NCI-H1092 treated with DMSO at 0.1 percent for 48 hours (cell line): ENCODE data around the gene AKAP6.

Source experiments
- DNase-seq: peaks from one replicate; lab custom pipeline; 2025; lab: John Stamatoyannopoulos, UW

AKAP6 gene

DNA sequence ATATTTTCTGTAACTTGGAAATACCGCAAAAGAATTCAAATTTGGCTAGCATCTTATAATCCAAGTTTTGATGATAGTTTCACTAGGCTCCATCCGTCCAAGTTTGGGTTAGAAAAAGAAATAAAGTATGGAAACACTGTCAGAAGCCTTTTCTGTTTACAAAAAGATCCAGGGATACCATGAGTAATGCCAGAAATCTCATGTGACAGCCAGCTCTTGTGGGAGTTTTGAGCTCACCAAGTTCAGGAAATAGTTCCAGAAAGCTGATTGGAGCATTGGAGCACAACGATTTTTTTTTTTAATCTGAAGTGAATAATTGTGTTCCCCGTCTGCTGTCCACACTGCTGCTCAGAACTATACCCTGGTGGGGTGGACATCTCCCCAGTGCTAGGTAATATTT lies 379.9 kb downstream of the AKAP6 start:
- no peak for DNase-seq

- DNase-seq = no peak
These were observed 381.2 kb downstream of the AKAP6 start for GRCh38 chr14:32710231-32710671.

DNA sequence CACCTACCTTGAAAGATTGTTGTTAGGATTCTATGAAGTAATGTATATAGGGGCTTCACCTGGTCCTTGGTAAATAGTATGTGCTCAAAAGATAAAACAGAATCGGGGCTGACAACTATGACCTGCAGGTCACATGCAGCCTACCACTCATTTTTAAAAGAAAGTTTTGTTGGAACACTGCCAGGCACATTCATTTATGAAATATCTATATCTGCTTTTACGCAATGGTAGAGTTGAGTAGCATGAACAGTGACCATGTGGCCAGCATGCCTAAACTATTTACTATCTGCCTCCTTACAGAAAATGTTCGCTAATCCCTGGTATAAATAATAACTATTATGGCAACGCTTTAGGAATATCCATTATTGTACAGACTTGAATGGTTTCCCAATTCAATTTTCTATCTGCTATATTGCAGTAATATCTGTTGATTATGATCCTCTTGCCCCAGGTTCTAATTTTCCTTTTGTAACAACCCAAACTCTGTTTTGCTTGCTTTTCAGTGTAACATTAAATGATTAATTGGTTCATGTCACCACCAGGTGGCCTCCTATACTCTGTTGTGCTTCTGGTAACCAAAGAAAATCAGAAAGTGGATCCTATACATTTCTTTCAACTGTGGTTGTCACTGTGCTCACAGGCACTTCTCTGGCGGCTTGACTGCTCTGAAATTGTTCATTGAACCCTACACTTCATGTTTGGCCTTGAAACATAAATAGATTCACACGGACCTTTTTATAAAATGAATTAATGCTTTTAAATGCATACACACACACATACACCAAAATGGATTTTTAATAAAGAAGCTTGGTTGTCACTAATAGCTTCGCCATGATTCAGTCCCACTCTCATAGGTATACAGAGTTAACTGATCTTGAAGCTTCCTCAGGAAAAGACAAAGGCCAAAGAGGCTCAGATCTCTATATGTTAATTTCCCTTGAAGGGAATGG lies 381.9 kb downstream of the AKAP6 start:
- DNase-seq = peak; percentile 79

GRCh38 chr14:32713856-32714255 lies 384.8 kb downstream of the AKAP6 start:
- no peak for DNase-seq

DNA sequence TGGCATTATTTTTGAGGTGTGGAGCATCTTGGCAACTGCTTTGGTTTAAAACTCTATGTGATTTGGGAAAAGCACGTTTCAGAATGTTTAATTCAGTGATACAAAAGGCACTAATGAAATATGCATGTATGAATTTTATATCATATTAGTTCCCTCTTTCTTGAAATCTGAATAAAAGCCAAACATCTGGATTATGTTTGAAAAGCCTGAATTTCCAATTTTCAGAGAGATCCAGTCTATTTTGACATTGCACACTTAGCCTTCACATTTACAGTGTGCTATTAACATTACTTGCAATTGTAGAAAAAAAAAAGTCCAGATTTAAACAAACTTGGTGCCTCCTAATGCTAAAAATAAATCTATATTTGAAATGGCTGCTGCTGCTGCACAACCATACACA lies 390.5 kb downstream of the AKAP6 start:
- DNase-seq = no peak

DNA sequence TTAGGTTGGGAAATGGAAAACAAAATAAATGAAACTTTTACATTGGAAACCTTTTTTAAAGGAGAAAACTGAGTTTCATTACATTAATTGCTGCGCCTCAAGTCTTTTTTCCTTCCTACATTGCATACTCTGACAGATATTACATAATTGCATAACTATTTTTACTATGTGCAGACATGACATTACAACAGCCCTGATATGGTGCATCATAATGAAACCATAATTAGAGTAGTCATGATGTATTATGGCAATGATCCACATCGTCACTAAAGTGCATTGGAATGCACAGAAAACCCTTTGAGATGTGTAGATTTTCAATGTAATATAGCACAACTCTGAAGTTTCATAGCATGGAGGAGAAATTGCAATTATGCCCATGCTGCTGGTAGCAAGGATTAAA lies 391.8 kb downstream of the AKAP6 start:
- no peak for DNase-seq

- no peak for DNase-seq
These were observed 393.6 kb downstream of the AKAP6 start for GRCh38 chr14:32722631-32723183.

DNA sequence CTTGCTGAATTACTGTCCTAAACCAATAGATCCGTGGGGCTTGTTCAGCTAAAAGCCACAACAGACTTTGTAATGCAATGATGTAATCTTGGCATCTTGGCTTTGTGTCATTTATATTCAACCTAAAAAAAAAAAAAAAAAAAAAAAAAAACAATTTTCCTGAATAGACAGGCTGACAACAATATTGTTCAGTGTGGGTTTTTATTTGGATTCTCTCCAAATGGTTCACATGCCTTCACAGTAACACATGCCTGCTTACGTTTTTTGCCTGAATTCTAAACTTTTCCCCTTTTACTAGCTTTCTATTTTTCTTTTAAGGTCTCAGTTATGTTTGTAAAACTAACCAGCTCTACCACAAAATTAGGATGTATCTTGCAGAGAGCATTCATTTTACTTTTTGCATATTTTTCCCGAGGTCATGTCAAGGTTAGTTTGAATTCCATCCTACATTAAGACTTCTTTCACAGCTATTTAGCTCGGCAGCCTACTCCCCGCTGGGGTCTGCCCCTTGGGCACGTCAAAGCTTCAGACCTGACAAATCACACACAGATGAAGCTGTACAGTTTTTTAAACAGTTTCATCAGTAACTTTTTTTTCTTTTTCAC lies 395.9 kb downstream of the AKAP6 start:
- DNase-seq = no peak

DNA sequence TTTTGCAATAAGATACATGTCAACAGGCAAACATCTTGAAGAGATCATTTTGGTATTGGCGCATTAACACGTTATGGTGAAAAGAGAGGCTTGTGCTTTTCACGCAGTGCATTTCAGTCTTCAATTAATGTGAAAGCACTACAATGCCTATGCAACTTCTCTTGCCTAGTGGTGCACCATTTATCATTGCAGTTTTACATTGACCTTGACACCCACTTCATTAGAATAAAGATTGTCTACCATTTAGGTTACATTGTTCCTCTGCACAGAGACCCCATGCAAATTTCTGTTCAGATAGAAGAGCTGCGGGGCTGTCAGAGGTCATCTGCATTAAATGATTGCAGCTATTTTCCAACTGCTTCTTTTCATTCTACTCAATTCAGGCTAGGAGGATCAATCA lies 397.4 kb downstream of the AKAP6 start:
- DNase-seq = no peak

DNA sequence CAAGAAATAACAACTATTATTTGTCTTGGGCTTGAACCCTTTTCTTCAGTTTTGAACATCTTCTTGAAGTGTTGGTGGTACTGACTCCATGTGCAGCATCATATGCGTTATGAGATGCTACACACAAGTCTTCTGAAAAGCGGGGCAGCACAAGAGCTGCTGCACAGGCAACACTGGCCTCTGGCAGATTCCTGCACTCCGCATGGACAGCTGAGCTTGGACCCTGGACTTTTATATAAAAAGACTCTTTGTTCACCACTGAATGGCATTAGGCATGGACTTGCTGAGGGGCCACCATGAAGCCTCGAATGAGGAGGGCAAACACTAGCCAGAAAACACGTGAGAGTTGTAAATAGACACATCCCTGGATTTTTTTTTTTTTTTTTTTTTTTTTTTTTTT lies 398.7 kb downstream of the AKAP6 start:
- DNase-seq = no peak

DNA sequence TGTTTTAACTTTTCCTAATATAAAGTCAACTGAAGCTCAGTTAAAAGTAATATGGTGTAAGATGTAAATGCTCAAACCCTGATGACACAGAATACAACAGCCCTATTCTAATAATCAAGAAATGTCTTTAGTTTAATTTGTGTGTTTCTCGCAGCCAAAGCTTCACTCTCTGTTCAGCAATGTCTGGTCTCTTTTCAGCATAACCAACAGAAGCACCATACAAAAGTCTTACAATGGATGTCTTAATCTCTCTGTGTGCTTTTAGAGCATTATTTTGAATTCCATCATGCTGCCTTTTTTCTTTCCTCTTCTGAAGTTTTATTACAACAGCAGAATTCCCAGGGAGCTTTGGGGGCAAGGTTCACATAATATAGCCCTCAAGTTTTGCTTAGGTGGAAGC lies 399.4 kb downstream of the AKAP6 start:
- DNase-seq = no peak

DNA sequence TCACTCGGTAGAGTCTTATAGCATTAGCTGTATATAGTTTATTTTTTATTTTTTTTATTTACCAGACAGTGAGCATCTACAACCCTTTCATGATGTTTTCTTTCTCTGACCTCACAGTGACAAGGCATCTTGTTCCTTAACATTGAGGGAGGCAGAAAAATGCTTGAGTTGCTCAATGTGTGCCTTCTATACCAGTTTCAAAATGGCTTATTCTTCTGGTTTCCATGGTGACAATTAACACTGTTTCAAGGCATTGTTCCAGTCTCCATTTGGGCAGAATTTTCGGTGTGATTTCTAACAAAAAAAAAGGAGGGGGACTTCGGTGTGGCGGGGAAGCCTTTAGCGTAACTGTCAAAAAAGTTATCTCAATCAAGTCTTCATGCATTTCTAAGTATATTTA lies 399.9 kb downstream of the AKAP6 start:
- no peak for DNase-seq

GRCh38 chr14:32731249-32731648 lies 402.2 kb downstream of the AKAP6 start:
- DNase-seq = no peak

GRCh38 chr14:32733015-32733414 lies 403.9 kb downstream of the AKAP6 start:
- DNase-seq = no peak

GRCh38 chr14:32734261-32734660 lies 405.2 kb downstream of the AKAP6 start:
- no peak for DNase-seq

- DNase-seq = no peak
These were observed 408.5 kb downstream of the AKAP6 start for GRCh38 chr14:32737621-32738020.

GRCh38 chr14:32738206-32738871 lies 409.2 kb downstream of the AKAP6 start:
- DNase-seq = no peak

DNA sequence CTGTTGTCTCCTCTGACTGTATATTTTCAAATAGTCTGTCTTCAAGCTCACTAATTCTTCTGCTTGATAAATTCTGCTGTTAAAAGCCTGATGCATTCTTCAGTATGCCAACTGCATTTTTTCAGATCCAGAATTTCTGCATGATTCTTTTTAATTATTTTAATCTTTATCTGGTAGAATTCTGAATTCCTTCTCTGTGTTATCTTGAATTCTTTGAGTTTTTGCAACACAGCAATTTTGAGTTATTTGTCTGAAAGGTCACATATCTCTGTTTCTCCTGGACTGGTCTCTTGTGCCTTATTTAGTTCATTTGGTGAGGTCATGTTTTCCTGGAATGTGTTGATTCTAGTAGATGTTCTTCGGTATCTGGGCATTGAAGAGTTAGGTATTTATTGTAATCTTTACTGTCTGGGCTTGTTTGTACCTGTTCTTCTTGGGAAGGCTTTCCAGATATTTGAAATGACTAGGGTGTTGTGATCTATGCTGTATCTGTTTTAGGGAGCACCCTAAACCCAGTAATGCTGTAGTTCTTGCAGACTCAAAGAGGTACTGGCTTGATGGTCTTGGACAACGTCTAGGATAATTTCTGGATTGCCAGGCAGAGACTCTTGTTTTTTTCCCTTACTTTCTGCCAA lies 415.8 kb downstream of the AKAP6 start:
- no peak for DNase-seq

- no peak for DNase-seq
These were observed 425.1 kb downstream of the AKAP6 start for GRCh38 chr14:32754209-32754608.

DNA sequence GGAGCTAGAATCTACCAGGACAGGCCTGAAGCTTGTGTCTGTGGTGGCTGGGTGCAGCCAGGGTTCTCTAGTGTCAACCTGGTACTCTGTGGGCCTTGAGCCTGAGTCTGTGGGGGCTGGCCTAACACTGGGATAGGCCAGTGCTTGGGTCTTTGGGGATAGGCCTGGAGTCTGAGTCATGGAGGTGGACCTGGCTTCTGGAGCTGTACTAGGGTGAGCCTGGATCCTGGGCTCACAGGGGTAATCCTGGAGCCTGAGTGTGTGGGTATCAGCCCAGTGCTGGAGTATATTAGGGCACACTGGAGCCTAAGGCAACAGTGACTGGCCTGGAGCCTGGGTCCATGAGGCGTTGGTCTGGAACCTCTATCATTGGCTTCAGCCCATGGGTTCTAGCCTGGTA lies 427.1 kb downstream of the AKAP6 start:
- DNase-seq = no peak

DNA sequence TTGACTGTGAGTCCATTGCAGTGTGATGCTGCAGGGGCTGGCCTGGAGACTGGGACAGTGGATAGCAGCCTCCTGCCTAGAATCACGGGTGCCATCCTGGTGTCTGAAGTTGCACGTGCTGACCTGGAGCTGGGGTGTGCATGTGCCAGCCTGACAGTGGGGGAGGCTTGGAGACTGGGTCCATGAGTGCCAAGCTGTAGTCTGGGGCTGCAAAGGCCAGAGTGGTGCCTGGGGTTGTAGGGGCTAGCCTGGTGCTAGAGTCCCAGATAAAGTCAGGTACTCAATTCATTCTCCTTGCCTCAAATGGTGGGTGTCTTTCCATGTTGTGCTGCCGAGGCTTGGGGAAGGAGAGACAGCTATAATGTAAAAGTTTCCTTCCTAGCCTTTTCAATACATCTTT lies 427.7 kb downstream of the AKAP6 start:
- no peak for DNase-seq

DNA sequence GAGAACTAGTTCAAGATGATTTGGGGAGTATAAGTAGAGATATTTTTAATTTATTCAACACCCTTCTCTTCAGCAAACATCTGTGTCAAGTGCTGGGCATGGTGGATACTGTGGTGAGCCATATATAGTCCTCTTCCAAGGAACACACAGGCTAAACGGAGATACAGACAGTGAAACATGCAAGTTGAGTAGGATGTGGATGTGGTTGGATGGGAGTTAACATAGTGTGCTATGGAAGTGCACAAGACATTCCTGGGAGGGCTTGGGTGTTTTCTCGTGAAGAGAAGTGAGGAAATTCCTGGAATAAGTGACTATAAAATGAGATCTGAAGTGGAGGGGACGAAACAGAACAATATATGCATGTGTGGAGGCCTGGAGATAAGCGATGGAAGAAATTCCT lies 428.5 kb downstream of the AKAP6 start:
- no peak for DNase-seq
